CD4-positive, CD25-positive, alpha-beta regulatory T cell (primary cell): Measurements from ENCODE around the gene MUSK. TPM values are rescaled to one million over a fixed set of nuclear protein-coding genes. Genes with fewer than 3 reads are reported as not detected.

ENCODE experiments used
- ATAC-seq, 2 donors: fragments of 150-1000 bp; cut with Tn5 transposase; one replicate each; pipeline ENCODE4 v1.10.0; 2021; ENCODE audit warnings: low read depth in 2 of 2, moderate number of reproducible peaks in 2 of 2, moderate library complexity in 1 of 2
- DNase-seq, 3 donors: peaks; one replicate each; pipeline versions ENCODE4 v3.0.0 to v3.0.0-alpha.2; 2012 to 2022; ENCODE audit warnings: mixed read lengths in 1 of 3
- H3K27ac ChIP-seq: one replicate; pipeline ENCODE4 v1.7.0; 2013; ENCODE audit warnings: mild to moderate bottlenecking, low read length; ENCODE audit not compliant: insufficient read depth, poor library complexity, severe bottlenecking
- H3K27me3 ChIP-seq: one replicate; pipeline ENCODE4 v1.7.0; 2013; ENCODE audit warnings: low read length; ENCODE audit not compliant: control insufficient read depth, insufficient read depth
- H3K36me3 ChIP-seq: one replicate; pipeline ENCODE4 v1.7.0; 2013; ENCODE audit warnings: mild to moderate bottlenecking, low read length, moderate library complexity; ENCODE audit not compliant: control insufficient read depth, insufficient read depth
- H3K4me1 ChIP-seq: 2 replicates; pipeline ENCODE4 v1.7.0; 2013; ENCODE audit warnings: mild to moderate bottlenecking, low read length; ENCODE audit not compliant: insufficient read depth, control insufficient read depth, poor library complexity, severe bottlenecking
- H3K4me3 ChIP-seq: one replicate; pipeline ENCODE4 v1.7.0; 2013; ENCODE audit warnings: low read depth, mild to moderate bottlenecking, low read length, moderate library complexity
- H3K9me3 ChIP-seq, 2 experiments: 1 replicate in 1 of 2; 2 replicates in 1 of 2; pipeline ENCODE4 v1.7.0; 2013; ENCODE audit warnings: low read length in 2 of 2, mild to moderate bottlenecking in 1 of 2, moderate library complexity in 1 of 2; ENCODE audit not compliant: control insufficient read depth in 2 of 2
- H3K27ac Mint-ChIP-seq, 3 donors: one replicate each; pipeline ENCODE4 v1.8.0; 2020 to 2022; ENCODE audit warnings: mild to moderate bottlenecking in 3 of 3, mixed read lengths in 3 of 3, moderate library complexity in 2 of 3
- H3K27me3 Mint-ChIP-seq: one replicate; pipeline ENCODE4 v1.8.0; 2022; ENCODE audit warnings: mild to moderate bottlenecking, mixed read lengths
- H3K36me3 Mint-ChIP-seq: one replicate; pipeline ENCODE4 v1.8.0; 2020; ENCODE audit warnings: mixed read lengths
- H3K4me1 Mint-ChIP-seq, 4 donors: one replicate each; pipeline ENCODE4 v1.8.0; 2020 to 2022; ENCODE audit warnings: mixed read lengths in 4 of 4, mild to moderate bottlenecking in 1 of 4
- H3K4me3 Mint-ChIP-seq, 4 donors: one replicate each; pipeline ENCODE4 v1.8.0; 2020 to 2022; ENCODE audit warnings: mild to moderate bottlenecking in 4 of 4, mixed read lengths in 4 of 4, moderate library complexity in 3 of 4
- H3K9me3 Mint-ChIP-seq, 7 donors: one replicate each; pipeline ENCODE4 v1.8.0; 2020 to 2022; ENCODE audit warnings: mixed read lengths in 7 of 7, mild to moderate bottlenecking in 3 of 7, moderate library complexity in 2 of 7
- polyA plus RNA-seq, 4 donors: library from polyadenylated mRNA; unstranded; fragments of 300-500 nt; fragmentation: Illumina TruSeq; gene quantifications; one replicate each; pipeline ENCODE4 v1.2.3, GENCODE V29; 2021
- total RNA-seq: library from RNA; stranded (reverse); gene quantifications from one replicate; pipeline ENCODE4 v1.2.3, GENCODE V29; 2022

MUSK gene
- total and polyA plus RNA-seq, 5 donors from 2014 or later: not detected

- H3K9me3 Mint-ChIP-seq: peaks cover 0 to 4% (median 0%) of the 10 kb centered on the region in 7 donors
- ATAC-seq (no peak), DNase-seq (no peak)
- no peak overlapping the region for H3K27ac ChIP-seq
- no peaks in the 10 kb centered on the region for H3K9me3 ChIP-seq
- H3K27me3 ChIP-seq: no peaks in the 10 kb centered on the region
- H3K27me3 Mint-ChIP-seq: peaks cover 4% of the 10 kb centered on the region
- H3K36me3 Mint-ChIP-seq: no peaks in the 10 kb centered on the region
- no peak overlapping the region for H3K27ac Mint-ChIP-seq
- H3K4me1 Mint-ChIP-seq: no peaks in the 10 kb centered on the region
- no peaks in the 10 kb centered on the region for H3K36me3 ChIP-seq
- no peak overlapping the region for H3K4me3 Mint-ChIP-seq
- H3K4me1 ChIP-seq: no peaks in the 10 kb centered on the region
- no peak overlapping the region for H3K4me3 ChIP-seq
Observed at GRCh38 chr9:110764006-110764405, 95.4 kb downstream of the MUSK start.

- Mint-ChIP-seq H3K4me1 (no peaks in the 10 kb centered on the region), H3K27ac (no peak overlapping the region), H3K27me3 (peaks cover 4% of the 10 kb centered on the region), H3K36me3 (no peaks in the 10 kb centered on the region), H3K9me3 (peaks cover 0 to 4% (median 0%) of the 10 kb centered on the region in 7 donors), H3K4me3 (no peak overlapping the region)
- Histone ChIP-seq H3K36me3 (no peaks in the 10 kb centered on the region), H3K27ac (no peak overlapping the region), H3K27me3 (no peaks in the 10 kb centered on the region), H3K4me3 (no peak overlapping the region), H3K4me1 (no peaks in the 10 kb centered on the region), H3K9me3 (no peaks in the 10 kb centered on the region)
- ATAC-seq (no peak), DNase-seq (no peak)
Observed at GRCh38 chr9:110765926-110766325, 97.3 kb downstream of the MUSK start.

DNA sequence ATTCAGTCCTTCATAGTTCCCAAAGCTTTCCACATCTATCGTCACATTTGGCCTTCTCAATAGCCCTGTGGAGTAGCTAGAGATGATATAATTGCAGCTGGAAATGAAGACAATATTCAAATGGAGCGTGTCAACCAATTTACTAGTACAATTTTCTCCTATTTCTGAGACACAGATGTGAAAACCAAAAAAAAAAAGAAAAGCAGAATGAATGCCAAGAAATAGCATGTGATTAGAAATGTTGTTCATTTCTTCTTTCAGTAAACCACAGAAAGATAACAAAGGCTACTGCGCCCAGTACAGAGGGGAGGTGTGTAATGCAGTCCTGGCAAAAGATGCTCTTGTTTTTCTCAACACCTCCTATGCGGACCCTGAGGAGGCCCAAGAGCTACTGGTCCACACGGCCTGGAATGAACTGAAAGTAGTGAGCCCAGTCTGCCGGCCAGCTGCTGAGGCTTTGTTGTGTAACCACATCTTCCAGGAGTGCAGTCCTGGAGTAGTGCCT lies 99.0 kb downstream of the MUSK start:
- H3K4me1 Mint-ChIP-seq: no peaks in the 10 kb centered on the region
- Histone ChIP-seq H3K4me1 (no peaks in the 10 kb centered on the region), H3K9me3 (no peaks in the 10 kb centered on the region), H3K4me3 (no peak overlapping the region), H3K36me3 (no peaks in the 10 kb centered on the region), H3K27ac (no peak overlapping the region), H3K27me3 (no peaks in the 10 kb centered on the region)
- no peak for ATAC-seq
- DNase-seq: no peak
- peaks cover 4% of the 10 kb centered on the region for H3K27me3 Mint-ChIP-seq
- H3K9me3 Mint-ChIP-seq: peaks cover 0 to 2% (median 0%) of the 10 kb centered on the region in 7 donors
- H3K4me3 Mint-ChIP-seq: no peak overlapping the region
- H3K27ac Mint-ChIP-seq: no peak overlapping the region
- no peaks in the 10 kb centered on the region for H3K36me3 Mint-ChIP-seq

DNA sequence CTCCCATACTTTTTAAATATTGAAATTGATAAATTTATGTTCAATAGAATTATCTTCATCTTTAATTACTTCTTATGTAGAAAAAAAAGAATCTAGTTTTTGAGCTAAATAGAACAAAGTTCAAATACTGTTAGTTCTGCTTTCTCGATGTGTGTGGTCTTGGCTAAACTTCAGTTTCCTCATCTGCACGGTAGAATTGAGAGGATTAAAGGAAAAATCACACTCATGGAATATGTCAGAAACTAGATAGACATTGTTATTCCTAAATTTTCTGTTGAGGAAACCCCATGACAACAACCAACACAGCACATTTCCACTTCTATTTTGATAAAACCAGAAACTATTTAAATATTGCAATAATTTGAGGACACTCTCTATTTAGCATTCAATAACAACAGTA lies 100.3 kb downstream of the MUSK start:
- no peaks in the 10 kb centered on the region for H3K36me3 Mint-ChIP-seq
- H3K4me1 ChIP-seq: no peaks in the 10 kb centered on the region
- H3K4me3 ChIP-seq: no peak overlapping the region
- no peak overlapping the region for H3K27ac ChIP-seq
- ATAC-seq (no peak), DNase-seq (no peak)
- no peaks in the 10 kb centered on the region for H3K4me1 Mint-ChIP-seq
- H3K9me3 Mint-ChIP-seq: peaks cover 0 to 2% (median 0%) of the 10 kb centered on the region in 7 donors
- no peaks in the 10 kb centered on the region for H3K27me3 Mint-ChIP-seq
- no peak overlapping the region for H3K27ac Mint-ChIP-seq
- no peaks in the 10 kb centered on the region for H3K27me3 ChIP-seq
- H3K4me3 Mint-ChIP-seq: no peak overlapping the region
- no peaks in the 10 kb centered on the region for H3K36me3 ChIP-seq
- H3K9me3 ChIP-seq: no peaks in the 10 kb centered on the region

DNA sequence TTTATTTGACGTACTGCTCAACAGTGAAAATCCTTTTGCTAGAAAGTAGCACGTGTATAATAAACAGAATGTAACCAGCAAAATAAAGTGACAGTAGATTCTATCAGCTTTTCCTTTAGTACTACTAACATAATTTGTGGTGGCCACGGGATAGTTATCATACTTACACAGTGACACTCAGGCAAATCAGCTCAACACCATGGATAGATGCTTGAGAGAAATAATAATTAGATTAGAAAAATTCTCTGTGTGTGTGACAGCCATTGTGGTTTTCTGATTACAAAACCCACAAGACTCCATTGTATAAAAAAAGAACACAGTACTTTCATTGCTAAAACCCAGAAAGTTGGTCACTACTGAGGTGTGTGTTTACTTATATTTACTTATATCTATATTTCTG lies 101.1 kb downstream of the MUSK start:
- no peaks in the 10 kb centered on the region for H3K27me3 Mint-ChIP-seq
- Histone ChIP-seq H3K27me3 (no peaks in the 10 kb centered on the region), H3K4me1 (no peaks in the 10 kb centered on the region), H3K4me3 (no peak overlapping the region), H3K9me3 (no peaks in the 10 kb centered on the region), H3K36me3 (no peaks in the 10 kb centered on the region), H3K27ac (no peak overlapping the region)
- H3K4me3 Mint-ChIP-seq: no peak overlapping the region
- ATAC-seq (no peak), DNase-seq (no peak)
- H3K9me3 Mint-ChIP-seq: peaks cover 0 to 3% (median 0%) of the 10 kb centered on the region in 7 donors
- H3K27ac Mint-ChIP-seq: no peak overlapping the region
- H3K4me1 Mint-ChIP-seq: no peaks in the 10 kb centered on the region
- H3K36me3 Mint-ChIP-seq: no peaks in the 10 kb centered on the region

- no peak overlapping the region for H3K4me3 Mint-ChIP-seq
- Histone ChIP-seq H3K27me3 (no peaks in the 10 kb centered on the region), H3K9me3 (no peaks in the 10 kb centered on the region), H3K4me1 (no peaks in the 10 kb centered on the region), H3K27ac (no peak overlapping the region), H3K36me3 (no peaks in the 10 kb centered on the region), H3K4me3 (no peak overlapping the region)
- H3K27me3 Mint-ChIP-seq: no peaks in the 10 kb centered on the region
- DNase-seq (no peak), ATAC-seq (no peak)
- peaks cover 0 to 3% (median 0%) of the 10 kb centered on the region in 7 donors for H3K9me3 Mint-ChIP-seq
- H3K36me3 Mint-ChIP-seq: no peaks in the 10 kb centered on the region
- H3K4me1 Mint-ChIP-seq: no peaks in the 10 kb centered on the region
- H3K27ac Mint-ChIP-seq: no peak overlapping the region
Observed at GRCh38 chr9:110775724-110776123, 107.1 kb downstream of the MUSK start.

GRCh38 chr9:110776221-110776620 lies 107.6 kb downstream of the MUSK start:
- H3K4me3 ChIP-seq: no peak overlapping the region
- no peaks in the 10 kb centered on the region for H3K36me3 Mint-ChIP-seq
- H3K9me3 ChIP-seq: no peaks in the 10 kb centered on the region
- no peaks in the 10 kb centered on the region for H3K27me3 ChIP-seq
- H3K27ac Mint-ChIP-seq: no peak overlapping the region
- no peaks in the 10 kb centered on the region for H3K36me3 ChIP-seq
- no peaks in the 10 kb centered on the region for H3K27me3 Mint-ChIP-seq
- H3K4me1 ChIP-seq: no peaks in the 10 kb centered on the region
- peaks cover 0 to 3% (median 0%) of the 10 kb centered on the region in 7 donors for H3K9me3 Mint-ChIP-seq
- no peak overlapping the region for H3K4me3 Mint-ChIP-seq
- H3K27ac ChIP-seq: no peak overlapping the region
- DNase-seq: no peak
- no peaks in the 10 kb centered on the region for H3K4me1 Mint-ChIP-seq
- ATAC-seq: no peak

GRCh38 chr9:110777196-110777875 lies 108.7 kb downstream of the MUSK start:
- Histone ChIP-seq H3K4me1 (no peaks in the 10 kb centered on the region), H3K27me3 (no peaks in the 10 kb centered on the region), H3K4me3 (no peak overlapping the region), H3K36me3 (no peaks in the 10 kb centered on the region), H3K9me3 (no peaks in the 10 kb centered on the region), H3K27ac (no peak overlapping the region)
- H3K4me3 Mint-ChIP-seq: no peak overlapping the region
- no peaks in the 10 kb centered on the region for H3K27me3 Mint-ChIP-seq
- DNase-seq (no peak), ATAC-seq (no peak)
- H3K4me1 Mint-ChIP-seq: no peaks in the 10 kb centered on the region
- H3K36me3 Mint-ChIP-seq: no peaks in the 10 kb centered on the region
- H3K9me3 Mint-ChIP-seq: peaks cover 0 to 3% (median 0%) of the 10 kb centered on the region in 7 donors
- H3K27ac Mint-ChIP-seq: no peak overlapping the region
